NCI-H524 treated with DMSO at 0.1 percent for 48 hours (cell line): ENCODE data around the gene RRH.
"Not testable (repeated sequence)": the region's sequence is repeated elsewhere in the genome, so short reads cannot be mapped to it uniquely, and the experiment has no call there.

Experiments used
- DNase-seq: peaks from one replicate; lab custom pipeline; 2025; lab: John Stamatoyannopoulos, UW

The RRH gene, protein sequence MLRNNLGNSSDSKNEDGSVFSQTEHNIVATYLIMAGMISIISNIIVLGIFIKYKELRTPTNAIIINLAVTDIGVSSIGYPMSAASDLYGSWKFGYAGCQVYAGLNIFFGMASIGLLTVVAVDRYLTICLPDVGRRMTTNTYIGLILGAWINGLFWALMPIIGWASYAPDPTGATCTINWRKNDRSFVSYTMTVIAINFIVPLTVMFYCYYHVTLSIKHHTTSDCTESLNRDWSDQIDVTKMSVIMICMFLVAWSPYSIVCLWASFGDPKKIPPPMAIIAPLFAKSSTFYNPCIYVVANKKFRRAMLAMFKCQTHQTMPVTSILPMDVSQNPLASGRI

DNA sequence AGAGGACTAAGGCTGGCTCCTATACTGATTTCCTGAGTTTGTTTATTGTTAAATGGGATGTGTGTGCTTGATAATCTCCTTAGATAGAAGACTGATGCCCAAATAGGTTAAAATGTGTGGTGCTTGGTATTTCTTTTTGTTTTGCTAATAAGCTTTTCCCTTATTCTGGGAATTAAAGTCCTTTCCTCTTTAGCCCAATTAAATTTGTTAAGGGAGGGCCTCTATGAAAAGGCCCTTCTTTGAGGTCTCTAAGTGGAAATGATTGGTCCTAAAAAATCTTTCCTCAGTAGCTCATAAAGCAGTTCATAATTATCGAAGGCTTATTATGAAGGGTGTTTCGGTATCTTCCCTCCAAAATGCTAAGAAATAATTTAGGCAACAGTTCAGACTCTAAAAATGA, at the start of gene RRH:
RRH (plus strand) TSS at position 301 of the 400 bp plus-strand sequence; CDS start at position 357, 56 bp downstream.
- no peak for DNase-seq

DNA sequence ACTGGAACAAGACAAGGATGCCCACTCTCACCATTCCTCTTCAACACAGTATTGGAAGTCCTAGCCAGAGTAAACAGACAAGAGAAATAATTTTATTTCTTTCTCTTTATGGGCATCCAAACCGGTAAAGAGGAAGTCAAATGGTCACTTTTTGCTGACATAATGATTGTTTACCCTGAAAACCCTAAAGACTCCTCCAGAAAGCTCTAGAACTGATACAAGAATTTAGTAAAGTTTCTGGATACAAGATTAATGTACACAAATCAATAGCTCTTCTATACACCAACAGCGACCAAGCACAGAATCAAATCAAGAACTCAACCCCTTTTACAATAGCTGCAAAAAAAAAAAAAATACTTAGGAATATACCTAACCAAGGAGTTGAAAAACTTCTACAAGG, 45.7 kb upstream of the RRH start:
- not testable (repeated sequence) for DNase-seq

DNA sequence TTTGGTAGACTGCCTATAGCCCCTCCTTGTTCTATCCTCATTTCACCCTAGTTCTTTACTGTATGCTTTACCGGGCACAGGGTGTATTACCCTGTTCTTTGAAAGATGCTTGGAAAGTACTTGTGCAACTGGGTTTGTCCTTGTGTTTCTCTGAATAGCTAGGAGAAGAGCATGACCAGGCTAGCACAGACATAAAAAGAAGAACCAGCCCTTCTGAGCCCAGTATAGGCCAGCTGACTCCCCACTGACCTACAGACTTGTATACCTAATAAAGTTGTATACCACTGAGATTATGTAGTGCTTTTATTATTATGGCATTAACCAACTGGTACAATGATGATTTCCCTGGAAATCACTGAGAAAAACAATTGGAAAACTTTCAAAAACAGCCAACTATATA, 40.9 kb upstream of the RRH start:
- DNase-seq = no peak

DNA sequence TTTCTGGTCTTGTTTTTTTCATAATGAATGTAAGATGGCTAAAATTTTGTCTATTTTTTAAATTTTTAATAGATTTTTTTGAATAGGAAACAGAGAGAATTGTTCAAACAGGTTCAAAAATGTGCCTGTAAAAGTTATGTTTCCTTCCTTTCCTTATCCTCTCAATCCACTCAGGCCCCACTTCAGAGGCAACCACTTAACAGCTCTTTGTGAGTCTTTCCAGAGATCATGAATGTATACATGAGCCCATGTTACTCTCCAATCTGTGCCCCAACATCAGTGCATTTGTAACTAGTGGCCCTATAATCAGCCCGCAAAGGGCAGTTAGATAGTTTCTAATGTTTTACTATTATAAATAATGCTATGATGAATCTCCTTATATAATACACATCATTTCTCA, 40.0 kb upstream of the RRH start:
- no peak for DNase-seq

DNA sequence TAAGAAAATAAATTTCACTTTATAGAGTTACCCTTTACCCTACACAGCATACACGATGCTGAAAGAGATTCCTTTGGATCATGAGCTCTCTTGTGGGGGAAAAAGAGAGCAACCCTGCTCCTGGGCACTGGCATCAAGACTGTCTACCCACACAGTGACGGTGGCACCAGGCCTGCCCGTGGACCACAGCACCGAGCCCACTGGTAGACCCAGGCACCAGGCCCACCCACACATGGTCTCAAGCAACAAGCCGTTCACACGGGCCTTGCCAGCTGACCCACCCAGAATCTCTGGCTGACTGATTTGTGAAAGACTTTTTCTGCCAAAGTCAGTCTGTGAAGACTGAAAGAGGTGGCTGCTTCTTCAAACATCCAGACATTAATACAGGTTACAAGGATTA, 32.7 kb upstream of the RRH start:
- DNase-seq = no peak

DNA sequence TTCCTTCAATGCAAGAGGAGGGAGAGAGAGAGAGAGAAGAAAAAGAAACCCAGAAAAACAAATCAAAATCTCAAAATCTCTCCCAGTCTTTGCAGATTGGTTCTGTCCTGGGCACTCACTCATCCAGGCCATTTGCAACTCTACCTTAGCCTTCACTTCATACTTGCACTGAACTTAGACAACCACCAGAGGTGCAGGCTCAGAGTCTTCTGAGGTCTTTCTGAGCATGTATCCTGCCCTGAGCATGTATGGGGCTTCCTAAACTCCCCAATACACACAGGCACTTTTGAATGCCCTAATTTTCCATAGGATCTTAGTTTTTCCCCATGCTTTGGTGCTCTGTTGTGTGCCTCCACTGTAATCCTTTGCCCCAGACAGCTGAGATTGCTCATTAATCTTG, 28.9 kb upstream of the RRH start:
- DNase-seq = no peak

DNA sequence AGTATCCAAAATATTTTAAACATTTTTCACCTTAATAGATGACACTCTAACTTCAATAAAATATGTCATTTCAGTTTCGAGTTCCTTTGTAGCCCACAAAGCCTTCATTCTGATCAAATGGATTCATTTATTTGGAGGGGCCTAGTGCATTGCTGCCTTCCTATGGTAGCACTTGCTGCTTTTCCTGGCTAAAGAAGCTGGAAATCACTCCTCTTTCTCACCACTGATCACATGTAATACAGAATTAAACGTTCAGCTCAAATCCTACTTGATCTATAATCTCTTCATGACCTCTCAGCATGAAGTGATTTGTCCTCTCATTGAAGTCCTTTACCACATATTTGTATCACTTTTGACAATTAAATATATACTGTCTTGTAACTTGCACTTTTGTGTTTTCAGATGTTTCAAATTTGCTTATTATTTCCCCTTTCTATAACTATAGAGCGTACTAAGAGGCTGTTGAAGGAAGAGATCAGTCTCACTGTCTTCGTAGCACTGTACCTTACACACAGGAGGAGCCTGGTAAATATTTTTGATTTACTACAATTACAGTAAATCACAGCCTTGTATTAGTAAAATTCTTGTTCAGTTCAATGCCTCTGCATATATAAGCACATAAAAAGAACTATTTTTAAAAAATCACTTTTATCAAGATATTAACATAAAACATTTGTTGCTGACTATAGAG, 26.5 kb upstream of the RRH start:
- no peak for DNase-seq

DNA sequence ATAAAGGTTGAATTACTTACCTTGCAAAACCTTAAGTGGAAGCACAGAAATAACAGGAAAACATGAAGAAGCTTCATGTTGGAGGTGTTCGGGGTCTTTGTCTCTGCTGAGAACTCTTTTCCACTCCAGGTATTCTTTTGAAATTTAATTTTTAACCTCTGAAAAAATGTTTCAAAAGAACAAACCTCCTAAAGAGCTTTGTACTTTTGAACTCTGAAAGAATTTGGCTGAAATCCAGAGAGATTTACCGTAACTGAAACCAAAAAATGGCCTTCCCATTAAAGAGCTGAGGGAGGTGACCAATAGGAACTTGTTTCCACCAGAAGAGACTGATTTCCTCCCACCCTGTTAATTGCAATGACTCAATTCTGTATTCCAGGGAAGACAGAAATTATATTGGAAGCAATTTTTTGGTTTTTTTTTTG, 25.9 kb upstream of the RRH start, which contains the start of gene CFI:
CFI (minus strand) TSS at position 105 of the 425 bp plus-strand sequence; CDS start at position 77, 28 bp downstream.
- DNase-seq = no peak

DNA sequence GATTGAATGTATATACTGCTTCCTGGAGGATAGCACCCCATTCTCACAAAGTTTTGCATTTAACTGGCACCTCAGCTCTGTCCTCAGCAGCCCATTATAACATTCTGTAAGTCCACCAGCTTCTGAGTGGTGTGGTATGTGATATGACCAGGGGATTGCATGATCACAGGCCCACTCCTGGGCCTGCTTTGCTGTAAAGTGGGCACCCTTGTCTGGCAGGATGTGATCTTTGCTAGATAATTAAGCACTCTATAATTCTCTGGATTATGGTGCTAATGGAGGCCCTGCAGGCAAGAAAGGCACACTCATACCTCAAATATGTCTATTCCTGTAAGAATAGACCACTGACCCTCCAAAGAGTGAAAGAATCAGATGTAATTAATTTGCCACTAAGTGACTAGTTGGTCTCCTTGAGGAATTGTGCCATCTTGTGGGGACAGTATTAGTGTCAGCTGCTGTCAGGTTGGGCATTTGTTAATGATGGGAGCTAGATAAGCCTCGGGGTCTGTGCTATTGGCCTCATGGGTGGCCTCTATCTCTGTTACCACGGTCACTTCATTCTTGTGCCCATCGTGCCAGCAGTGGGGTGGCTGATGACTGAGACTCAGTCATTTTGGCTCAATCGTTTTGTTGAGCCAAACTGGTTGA, 23.7 kb upstream of the RRH start:
- peak; percentile 16 for DNase-seq

DNA sequence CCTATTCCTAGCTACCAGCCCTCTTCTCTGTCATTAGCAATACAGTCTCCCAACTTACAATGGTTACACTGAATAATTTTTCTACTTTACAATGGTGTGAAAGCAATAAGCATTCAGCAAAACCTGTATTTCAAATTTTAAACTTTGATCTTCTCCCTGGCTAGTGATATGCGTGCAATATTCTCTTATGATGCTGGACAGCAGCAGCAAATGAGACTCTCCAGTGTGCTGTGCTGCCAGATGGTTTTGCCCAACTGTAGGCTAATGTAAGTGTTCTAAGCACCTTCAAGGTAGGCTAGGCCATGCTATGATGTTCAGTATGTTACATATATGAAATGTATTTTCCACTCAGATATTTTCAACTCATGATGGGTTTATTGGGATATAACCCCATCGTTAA, 18.1 kb upstream of the RRH start:
- DNase-seq = no peak

DNA sequence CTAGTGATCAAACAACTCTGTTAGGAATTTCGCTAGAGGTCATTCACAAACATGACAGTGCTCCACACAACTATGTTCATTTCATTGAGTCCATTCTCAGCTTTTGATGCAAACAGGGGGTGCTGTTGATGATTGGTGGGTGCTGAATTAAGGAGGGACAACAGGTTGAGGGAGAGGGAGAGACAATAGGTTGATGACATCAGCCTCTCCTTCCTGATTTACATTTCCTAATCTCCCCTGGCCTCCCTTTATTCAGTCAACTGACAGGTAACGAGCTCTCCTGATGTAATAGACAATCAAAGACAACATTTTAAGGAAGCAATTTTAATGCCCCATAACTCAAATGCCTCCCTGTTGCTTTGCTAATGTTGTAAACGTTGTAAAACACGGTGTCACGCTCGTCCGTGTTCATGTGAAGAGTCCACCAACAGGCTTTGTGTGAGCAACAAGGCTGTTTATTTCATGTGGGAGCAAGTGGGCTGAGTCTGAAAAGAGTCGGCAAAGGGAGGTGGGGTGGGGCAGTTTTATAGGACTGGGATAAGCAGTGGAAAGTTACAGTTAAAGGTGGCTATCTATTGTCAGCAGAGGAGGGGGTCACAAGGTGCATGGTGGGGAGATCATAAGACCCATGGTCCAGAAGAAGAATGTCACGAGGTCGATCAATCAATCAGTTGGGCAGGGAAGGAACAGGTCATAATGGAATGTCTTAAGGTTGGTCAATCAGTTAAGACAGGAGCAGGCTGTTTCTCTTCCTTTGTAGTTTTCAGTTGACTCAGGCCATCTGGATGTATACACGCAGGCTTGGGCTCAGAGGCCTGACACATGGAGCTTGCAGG, 17.0 kb upstream of the RRH start:
- no peak for DNase-seq

DNA sequence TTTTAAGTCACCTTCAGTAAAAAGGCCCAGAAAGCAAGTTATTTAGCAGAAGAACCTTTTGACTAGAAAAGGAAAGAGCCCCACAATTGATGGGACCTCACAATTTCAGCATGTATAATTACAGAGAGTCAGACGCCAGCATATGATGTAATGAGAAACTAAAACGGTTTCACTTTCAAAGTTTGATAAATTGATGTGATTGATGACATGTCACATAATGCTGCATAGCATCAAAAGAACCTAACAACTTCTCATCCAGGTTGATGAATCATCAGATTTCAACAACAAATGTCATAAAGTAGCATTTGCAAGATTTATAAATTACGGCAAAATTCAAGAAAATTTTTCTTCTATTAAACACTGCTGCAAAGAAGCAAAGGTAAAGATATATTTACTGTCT, 16.1 kb upstream of the RRH start:
- DNase-seq = no peak

DNA sequence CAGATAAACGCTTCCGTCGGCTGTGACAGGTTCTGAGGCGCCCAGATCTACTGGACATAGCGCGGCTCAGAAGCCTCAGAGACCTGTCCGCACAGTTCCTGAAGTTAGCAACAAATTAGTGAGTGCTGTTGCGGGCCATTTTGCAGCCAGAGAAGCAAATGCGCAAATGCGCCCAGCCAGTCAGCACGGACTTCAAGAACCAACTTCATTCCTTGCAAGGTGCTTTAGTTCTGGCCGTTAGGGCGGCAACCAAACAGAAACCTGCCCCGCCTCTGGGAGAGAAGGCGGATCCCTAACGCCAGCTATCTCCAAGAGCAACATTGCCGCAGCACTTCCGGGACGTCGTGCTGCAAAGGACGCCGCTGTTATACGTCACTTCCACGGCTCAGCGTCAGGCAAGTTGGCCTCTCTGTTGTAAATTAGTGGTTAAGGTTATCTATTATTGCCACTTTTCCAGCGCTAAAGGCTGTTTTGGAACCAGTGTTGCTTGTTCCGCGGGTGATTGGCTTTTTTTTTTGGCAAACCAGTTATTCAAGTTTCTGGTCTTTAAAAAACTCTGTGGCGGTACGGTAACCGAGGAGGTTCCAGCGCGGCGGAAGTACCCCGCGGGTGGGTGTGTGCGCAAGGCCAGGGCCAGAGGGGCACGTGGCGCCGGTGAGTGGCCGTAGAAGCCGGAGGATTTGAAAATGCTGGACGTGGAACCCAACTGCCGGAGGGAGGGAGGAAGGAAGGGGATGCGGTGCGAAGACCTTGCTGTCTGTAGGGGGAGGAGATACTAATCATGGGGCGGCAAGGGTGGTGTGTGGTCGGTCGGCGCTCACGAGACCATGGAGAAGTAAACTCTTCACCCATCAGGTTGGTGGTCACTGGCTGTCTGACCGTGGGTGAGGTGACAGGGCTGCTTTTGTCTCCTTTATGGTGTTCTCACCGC, 12.4 kb upstream of the RRH start, which contains the start of gene GAR1:
GAR1 (plus strand) TSS at position 612 of the 931 bp plus-strand sequence. CDS start 403 bp downstream, outside the sequence.
- DNase-seq = peak; percentile 32

DNA sequence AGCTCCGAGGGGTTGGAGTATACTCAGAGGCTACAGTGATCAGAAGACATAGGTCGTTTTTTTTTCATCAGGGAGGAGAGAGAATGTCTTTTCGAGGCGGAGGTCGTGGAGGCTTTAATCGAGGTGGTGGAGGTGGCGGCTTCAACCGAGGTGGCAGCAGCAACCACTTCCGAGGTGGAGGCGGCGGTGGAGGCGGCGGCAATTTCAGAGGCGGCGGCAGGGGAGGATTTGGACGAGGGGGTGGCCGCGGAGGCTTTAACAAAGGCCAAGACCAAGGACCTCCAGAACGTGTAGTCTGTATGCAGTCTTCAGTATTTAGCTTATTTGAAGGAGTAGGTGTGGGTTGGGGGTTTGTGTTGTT, 11.7 kb upstream of the RRH start:
- DNase-seq = no peak

DNA sequence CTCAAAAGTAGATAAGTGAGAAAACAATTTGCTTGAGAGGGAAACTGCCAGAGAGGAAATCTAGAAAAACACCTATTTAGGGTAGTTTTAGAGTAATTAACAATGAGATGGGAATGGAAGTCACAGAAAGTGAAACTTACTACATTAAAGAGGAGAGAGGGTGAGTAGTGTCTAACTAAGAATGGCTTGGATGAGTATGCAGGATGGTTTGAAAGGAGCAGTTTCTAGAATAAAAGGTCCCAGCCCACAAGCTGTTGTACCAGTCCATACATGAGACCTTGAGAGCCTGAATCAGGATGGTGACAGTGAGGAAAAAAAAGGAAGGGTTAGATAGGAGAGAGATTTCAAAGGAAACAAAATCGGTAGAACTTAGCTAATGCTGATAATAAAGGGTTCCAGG, 10.9 kb upstream of the RRH start:
- no peak for DNase-seq

DNA sequence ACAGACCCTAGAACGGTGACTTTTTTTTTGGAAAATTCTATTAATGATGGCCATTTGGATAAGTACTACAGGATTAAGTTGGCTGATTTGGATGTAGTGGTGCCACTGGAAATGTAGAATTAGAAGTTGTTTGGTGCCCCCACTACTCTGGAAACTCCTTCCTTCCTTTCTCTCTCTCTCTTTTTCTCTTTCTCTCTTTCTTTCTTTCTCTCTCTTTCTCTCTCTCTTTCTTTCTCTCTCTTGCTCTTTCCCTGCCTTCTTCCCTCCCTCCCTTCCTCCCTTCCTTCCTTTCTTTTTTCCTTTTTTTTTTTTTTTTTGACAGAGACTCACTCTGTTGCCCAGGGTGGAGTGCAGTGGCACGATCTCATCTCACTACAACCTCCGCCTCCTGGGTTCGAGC, 9.5 kb upstream of the RRH start:
- no peak for DNase-seq

DNA sequence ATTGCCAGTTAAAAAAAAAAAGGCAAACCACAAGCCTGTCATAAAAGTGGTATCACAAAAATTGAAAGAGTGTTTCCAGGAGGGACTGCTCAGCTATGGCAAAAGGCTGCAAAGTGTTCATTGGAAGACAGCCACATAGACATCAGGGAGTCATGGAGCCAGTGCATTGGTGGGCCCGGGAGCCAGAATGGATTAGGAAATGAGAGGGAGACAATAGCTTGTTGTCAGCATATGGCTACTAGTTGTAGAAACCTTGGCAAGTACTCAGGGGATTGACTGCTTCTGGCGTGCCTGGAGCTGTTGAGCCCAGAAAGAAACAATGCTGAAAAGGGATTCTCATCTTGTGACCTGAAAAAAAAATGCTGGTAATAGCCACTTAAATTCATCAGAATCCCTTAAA, 7.2 kb upstream of the RRH start:
- no peak for DNase-seq

DNA sequence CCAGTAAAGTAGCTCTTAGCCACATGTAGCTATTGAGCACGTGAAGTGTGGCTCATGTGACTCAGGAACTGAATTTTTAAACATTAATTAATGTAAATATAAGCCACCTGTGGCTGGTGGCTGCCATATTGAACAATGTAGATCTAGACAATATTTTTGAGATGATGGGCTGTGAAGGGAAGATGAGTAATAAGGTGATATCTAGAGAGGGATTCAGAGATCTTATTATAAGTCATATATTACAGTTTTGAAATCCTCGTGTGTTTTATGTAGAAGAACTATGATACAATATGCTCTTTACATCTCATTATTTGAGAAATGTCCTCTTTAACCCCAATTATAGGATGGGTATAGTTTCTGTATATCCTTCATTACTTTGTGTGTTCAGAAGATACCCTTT, 6.6 kb upstream of the RRH start:
- no peak for DNase-seq

DNA sequence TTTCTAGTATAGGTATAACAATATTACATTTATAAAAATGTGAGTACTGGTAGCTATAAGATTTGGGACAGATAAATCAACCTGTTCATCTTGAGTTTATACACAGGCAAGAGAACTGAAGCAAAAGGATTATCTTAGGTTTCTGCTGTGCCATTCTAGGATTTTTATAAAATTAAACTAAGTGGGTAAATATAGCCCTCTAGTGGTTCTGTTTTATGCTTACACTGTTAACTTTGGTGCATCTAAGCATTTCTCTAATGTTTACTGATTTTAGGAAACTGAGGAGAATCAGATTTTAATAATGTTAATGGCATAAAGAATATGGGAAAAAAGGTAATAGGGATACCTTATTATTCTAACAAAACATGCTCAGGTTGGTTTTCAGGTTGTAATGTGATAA, 1.1 kb upstream of the RRH start:
- DNase-seq = no peak

DNA sequence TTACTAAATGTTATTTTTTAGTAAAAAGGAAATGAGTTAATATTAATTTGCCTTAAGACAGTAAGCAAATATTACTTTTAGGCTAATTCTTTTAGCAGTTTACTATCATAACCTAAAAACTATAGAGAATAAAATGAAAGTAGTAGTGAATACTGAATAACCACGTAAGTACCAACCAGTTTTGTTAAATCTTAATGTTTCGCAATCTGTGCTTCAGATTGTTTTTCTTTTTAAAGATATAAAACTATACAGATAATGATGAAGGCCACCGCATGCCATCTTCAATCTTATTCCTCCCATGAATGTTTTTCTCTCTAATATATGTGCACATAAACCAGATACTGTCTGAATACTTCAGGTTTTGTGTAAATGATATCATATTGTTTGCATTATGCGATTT, 6.0 kb downstream of the RRH start:
- no peak for DNase-seq

DNA sequence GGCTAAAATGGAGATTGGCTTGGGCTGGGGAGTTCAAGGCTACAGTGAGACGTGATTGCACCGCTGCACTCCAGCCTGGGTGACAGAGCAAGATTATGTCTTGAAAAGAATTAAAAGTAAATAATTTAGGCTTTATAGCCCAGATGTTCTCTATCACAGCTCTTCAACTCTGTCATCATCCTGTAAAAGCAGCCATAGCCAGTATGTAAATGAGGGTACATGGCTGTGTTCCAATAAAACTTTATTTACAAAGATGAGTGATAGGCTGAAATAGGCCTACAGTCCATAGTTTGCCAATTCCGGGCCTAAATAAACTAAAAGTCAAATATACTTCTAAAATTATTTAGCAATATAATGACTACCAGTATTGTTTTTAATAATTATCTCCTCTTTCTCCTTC, 9.2 kb downstream of the RRH start:
- no peak for DNase-seq
